Skin epidermis (tissue), 12 donors: ENCODE data around the gene LNX2.
"Not testable (repeated sequence)": the region's sequence is repeated elsewhere in the genome, so short reads cannot be mapped to it uniquely, and the experiment has no call there.

Experiments
- H3K27ac ChIP-seq, 21 experiments: fragments of 200-600 bp; sonication (generic) in 11 of 21; one replicate each; pipeline ENCODE4 v1.5.0; 2020; ENCODE audit warnings: mild to moderate bottlenecking in 3 of 21, inconsistent platforms in 2 of 21, moderate library complexity in 2 of 21
- H3K4me3 ChIP-seq, 7 experiments: fragments of 200-600 bp; sonication (generic) in 2 of 7; one replicate each; pipeline ENCODE4 v1.5.0; 2020; ENCODE audit warnings: inconsistent platforms in 2 of 7, mild to moderate bottlenecking in 2 of 7, moderate library complexity in 1 of 7

The LNX2 gene

GRCh38 chr13:27638521-27638920 lies 18.2 kb upstream of the LNX2 start:
- Histone ChIP-seq H3K4me3 (no peak overlapping the region), H3K27ac (peak overlapping the region in 10 of 21 experiments; percentile 0 to 50 (median 26))

- H3K27ac ChIP-seq: peak overlapping the region in 6 of 21 experiments; percentile 6 to 50 (median 18)
- no peak overlapping the region for H3K4me3 ChIP-seq
Observed at GRCh38 chr13:27638001-27638400, 17.7 kb upstream of the LNX2 start.

GRCh38 chr13:27637289-27637626 lies 16.9 kb upstream of the LNX2 start:
- peak overlapping the region in 1 of 21 experiments; percentile 26 for H3K27ac ChIP-seq
- H3K4me3 ChIP-seq: no peak overlapping the region

- peak overlapping the region in 1 of 21 experiments; percentile 26 for H3K27ac ChIP-seq
Observed at GRCh38 chr13:27636589-27637288, 16.4 kb upstream of the LNX2 start.

GRCh38 chr13:27635266-27635665 lies 14.9 kb upstream of the LNX2 start:
- Histone ChIP-seq H3K4me3 (no peak overlapping the region), H3K27ac (peak overlapping the region in 2 of 21 experiments; percentile 12 to 47)

More at GRCh38 chr13:27636589-27637288, 16.4 kb upstream of the LNX2 start:
- H3K4me3 ChIP-seq: no peak overlapping the region

- H3K4me3 ChIP-seq: no peak overlapping the region
- H3K27ac ChIP-seq: peak overlapping the region in 8 of 21 experiments; percentile 1 to 68 (median 30)
Observed at GRCh38 chr13:27634791-27635190, 14.5 kb upstream of the LNX2 start.

- Histone ChIP-seq H3K4me3 (no peak overlapping the region), H3K27ac (peak overlapping the region in 7 of 21 experiments; percentile 1 to 73 (median 58))
Observed at GRCh38 chr13:27634231-27634630, 13.9 kb upstream of the LNX2 start.

- H3K27ac ChIP-seq: peak overlapping the region in 1 of 21 experiments; percentile 73
- no peak overlapping the region for H3K4me3 ChIP-seq
Observed at GRCh38 chr13:27632648-27633047, 12.3 kb upstream of the LNX2 start.

GRCh38 chr13:27632214-27632613 lies 11.9 kb upstream of the LNX2 start:
- H3K27ac ChIP-seq: no peak overlapping the region
- H3K4me3 ChIP-seq: no peak overlapping the region

GRCh38 chr13:27631665-27632064 lies 11.3 kb upstream of the LNX2 start:
- Histone ChIP-seq H3K27ac (no peak overlapping the region), H3K4me3 (no peak overlapping the region)

GRCh38 chr13:27631156-27631555 lies 10.8 kb upstream of the LNX2 start:
- H3K4me3 ChIP-seq: no peak overlapping the region
- H3K27ac ChIP-seq: no peak overlapping the region

- H3K27ac ChIP-seq, H3K4me3 ChIP-seq: not testable (repeated sequence)
Observed at GRCh38 chr13:27628766-27629165, 8.4 kb upstream of the LNX2 start.

- Histone ChIP-seq H3K4me3 (no peak overlapping the region), H3K27ac (no peak overlapping the region)
Observed at GRCh38 chr13:27628081-27628480, 7.8 kb upstream of the LNX2 start.

- Histone ChIP-seq H3K27ac (no peak overlapping the region), H3K4me3 (no peak overlapping the region)
Observed at GRCh38 chr13:27627380-27627779, 7.1 kb upstream of the LNX2 start.

GRCh38 chr13:27625839-27626238 lies 5.5 kb upstream of the LNX2 start:
- Histone ChIP-seq H3K4me3 (no peak overlapping the region), H3K27ac (no peak overlapping the region)

GRCh38 chr13:27624071-27624470 lies 3.7 kb upstream of the LNX2 start:
- H3K27ac ChIP-seq: no peak overlapping the region
- H3K4me3 ChIP-seq: no peak overlapping the region

- Histone ChIP-seq H3K4me3 (peak overlapping the region in 3 of 7 experiments; percentile 88 to 95 (median 90)), H3K27ac (peak overlapping the region in 1 of 21 experiments; percentile 96)
Observed at GRCh38 chr13:27622881-27623280, 2.6 kb upstream of the LNX2 start.

GRCh38 chr13:27622102-27622820 lies 1.9 kb upstream of the LNX2 start:
- H3K27ac ChIP-seq: peak overlapping the region; percentile 75 to 98 (median 94)
- H3K4me3 ChIP-seq: peak overlapping the region; percentile 72 to 97 (median 93)

- Histone ChIP-seq H3K27ac (peak within 1 kb of the TSS; percentile 75 to 98 (median 94)), H3K4me3 (peak within 1 kb of the TSS; percentile 72 to 97 (median 93))
Observed at GRCh38 chr13:27621366-27622101, 1.2 kb upstream of the LNX2 start, which contains the start of gene POLR1D. POLR1D (plus strand) TSS chr13:27621892; CDS start chr13:27621984, 92 bp downstream.

- H3K4me3 ChIP-seq: peak overlapping the region; percentile 72 to 97 (median 93)
- H3K27ac ChIP-seq: peak overlapping the region; percentile 52 to 98 (median 94)
Observed at GRCh38 chr13:27621116-27621365, 712 bp upstream of the LNX2 start.
